Sigmoid colon (tissue), 7 donors: Measurements from ENCODE around the gene GNA12. TPM values are rescaled to one million over a fixed set of nuclear protein-coding genes. Genes with fewer than 3 reads are reported as not detected.

Source experiments
- DNase-seq: peaks from one replicate; pipeline ENCODE4 v3.0.0-alpha.2; 2019
- H3K27ac ChIP-seq, 4 donors: fragments of 200-600 bp; sonication (generic); one replicate each; pipeline ENCODE4 v1.5.1; 2016 to 2019; ENCODE audit warnings: mild to moderate bottlenecking in 1 of 4
- H3K27me3 ChIP-seq, 3 donors: fragments of 200-600 bp; sonication (generic); one replicate each; pipeline ENCODE4 v1.5.1; 2019; ENCODE audit warnings: mild to moderate bottlenecking in 1 of 3
- H3K36me3 ChIP-seq, 4 donors: fragments of 200-600 bp; sonication (generic); one replicate each; pipeline ENCODE4 v1.5.1; 2016 to 2019
- H3K4me1 ChIP-seq, 4 donors: fragments of 200-600 bp; sonication (generic); one replicate each; pipeline ENCODE4 v1.5.1; 2017 to 2019
- H3K4me3 ChIP-seq, 4 donors: fragments of 200-600 bp; sonication (generic); one replicate each; pipeline ENCODE4 v1.5.1; 2017 to 2019; ENCODE audit warnings: mild to moderate bottlenecking in 2 of 4, moderate library complexity in 1 of 4
- H3K9me3 ChIP-seq, 4 donors: fragments of 200-600 bp in 3 of 4; sonication (generic) in 3 of 4; one replicate each; pipeline versions ENCODE4 v1.5.1 to v1.6.1; 2013 to 2019
- EP300 ChIP-seq, 4 donors: sonication (generic); formaldehyde crosslinking; IDR thresholded peaks; one replicate each; pipeline ENCODE4 v1.6.1; 2017; ENCODE audit warnings: antibody characterized with exemption in 4 of 4
- POLR2A ChIP-seq, 2 donors: fragments of 450-650 bp; IDR thresholded peaks; one replicate each; pipeline ENCODE4 v1.6.1; 2016; ENCODE audit warnings: antibody characterized with exemption in 2 of 2, mild to moderate bottlenecking in 2 of 2, moderate library complexity in 2 of 2
- POLR2AphosphoS5 ChIP-seq, 4 donors: sonication (generic); formaldehyde crosslinking; IDR thresholded peaks; one replicate each; pipeline ENCODE4 v1.6.1; 2017; ENCODE audit warnings: antibody characterized with exemption in 4 of 4
- WGBS, 2 donors: extraction: QIAGEN DNeasy Blood & Tissue Kit; methylation state at CpG; one replicate each; pipeline ENCODE4 v1.1.7; 2013; 5-methylcytosine and 5-hydroxymethylcytosine counted together
- intact Hi-C: fragments of 100-400 bp; cut with DNase I; formaldehyde crosslinking; loops from one replicate; pipeline ENCODE4 v1.15.1; 2023
- polyA plus RNA-seq, 3 donors: library from polyadenylated mRNA; stranded (reverse); fragments of 200-250 nt; gene quantifications; one replicate each; pipeline ENCODE4 v1.2.3, GENCODE V29; 2013
- total RNA-seq, 4 donors: library from RNA; depleted of rRNA; stranded (reverse); fragments of >200 nt; gene quantifications; one replicate each; pipeline ENCODE4 v1.1.0, GENCODE V29; 2016
- TF ChIP-seq, protein P1 (sequence below), 4 experiments: fragments of 450-650 bp in 3 of 4; fragments of 200-600 bp in 1 of 4; IDR thresholded peaks; one replicate each; pipeline ENCODE4 v1.5.1; 2016 to 2019; ENCODE audit warnings: antibody characterized with exemption in 4 of 4, mild to moderate bottlenecking in 3 of 4, moderate library complexity in 2 of 4
- donor health status: healthy with polysubstance abuse.
- donor health status: Bipolar disorder and iron deficiency.
- donor health status: healthy.

Gene GNA12
- total and polyA plus RNA-seq, 7 donors = 13.2 to 46.5 (median 22.0) TPM

DNA sequence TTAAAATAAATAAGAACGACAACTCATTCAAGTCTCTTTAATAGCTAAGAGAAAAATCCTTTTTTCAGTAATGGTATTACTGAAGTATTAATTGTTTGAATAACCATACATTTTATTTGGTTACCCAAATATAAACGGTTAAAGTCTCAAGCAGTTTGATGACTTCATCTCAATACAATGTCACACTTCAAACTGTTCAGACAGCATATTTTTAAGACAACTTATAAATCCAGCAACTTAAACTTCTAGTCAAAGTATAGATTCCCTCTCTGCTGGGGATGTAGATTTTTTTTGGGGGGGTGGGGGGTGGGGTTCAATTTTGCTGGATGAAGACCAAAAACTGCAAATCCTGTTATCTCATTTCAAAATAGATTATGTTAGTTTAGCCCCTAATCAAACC lies 42.0 kb downstream of the GNA12 start:
- TF ChIP-seq POLR2AphosphoS5 (IDR thresholded peaks at IDR 0.05) (no peak), EP300 (IDR thresholded peaks at IDR 0.05) (no peak), POLR2A (IDR thresholded peaks at IDR 0.05) (no peak)
- TF ChIP-seq, protein P1, sequence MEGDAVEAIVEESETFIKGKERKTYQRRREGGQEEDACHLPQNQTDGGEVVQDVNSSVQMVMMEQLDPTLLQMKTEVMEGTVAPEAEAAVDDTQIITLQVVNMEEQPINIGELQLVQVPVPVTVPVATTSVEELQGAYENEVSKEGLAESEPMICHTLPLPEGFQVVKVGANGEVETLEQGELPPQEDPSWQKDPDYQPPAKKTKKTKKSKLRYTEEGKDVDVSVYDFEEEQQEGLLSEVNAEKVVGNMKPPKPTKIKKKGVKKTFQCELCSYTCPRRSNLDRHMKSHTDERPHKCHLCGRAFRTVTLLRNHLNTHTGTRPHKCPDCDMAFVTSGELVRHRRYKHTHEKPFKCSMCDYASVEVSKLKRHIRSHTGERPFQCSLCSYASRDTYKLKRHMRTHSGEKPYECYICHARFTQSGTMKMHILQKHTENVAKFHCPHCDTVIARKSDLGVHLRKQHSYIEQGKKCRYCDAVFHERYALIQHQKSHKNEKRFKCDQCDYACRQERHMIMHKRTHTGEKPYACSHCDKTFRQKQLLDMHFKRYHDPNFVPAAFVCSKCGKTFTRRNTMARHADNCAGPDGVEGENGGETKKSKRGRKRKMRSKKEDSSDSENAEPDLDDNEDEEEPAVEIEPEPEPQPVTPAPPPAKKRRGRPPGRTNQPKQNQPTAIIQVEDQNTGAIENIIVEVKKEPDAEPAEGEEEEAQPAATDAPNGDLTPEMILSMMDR (IDR thresholded peaks at IDR 0.05) = no peak
- WGBS, 2 donors = 59 to 71% methylated on average over 2 of the region's 2 CpGs
- peaks cover 0 to 42% (median 30%) of the 10 kb centered on the region in 4 donors for H3K4me1 ChIP-seq
- H3K27ac ChIP-seq = peak overlapping the region in 2 of 4 donors; percentile 3 to 33
- no peaks in the 10 kb centered on the region for H3K27me3 ChIP-seq
- intact Hi-C loops = no loop called here
- no peaks in the 10 kb centered on the region for H3K36me3 ChIP-seq
- DNase-seq = no peak
- no peak overlapping the region for H3K4me3 ChIP-seq
- H3K9me3 ChIP-seq = no peaks in the 10 kb centered on the region

DNA sequence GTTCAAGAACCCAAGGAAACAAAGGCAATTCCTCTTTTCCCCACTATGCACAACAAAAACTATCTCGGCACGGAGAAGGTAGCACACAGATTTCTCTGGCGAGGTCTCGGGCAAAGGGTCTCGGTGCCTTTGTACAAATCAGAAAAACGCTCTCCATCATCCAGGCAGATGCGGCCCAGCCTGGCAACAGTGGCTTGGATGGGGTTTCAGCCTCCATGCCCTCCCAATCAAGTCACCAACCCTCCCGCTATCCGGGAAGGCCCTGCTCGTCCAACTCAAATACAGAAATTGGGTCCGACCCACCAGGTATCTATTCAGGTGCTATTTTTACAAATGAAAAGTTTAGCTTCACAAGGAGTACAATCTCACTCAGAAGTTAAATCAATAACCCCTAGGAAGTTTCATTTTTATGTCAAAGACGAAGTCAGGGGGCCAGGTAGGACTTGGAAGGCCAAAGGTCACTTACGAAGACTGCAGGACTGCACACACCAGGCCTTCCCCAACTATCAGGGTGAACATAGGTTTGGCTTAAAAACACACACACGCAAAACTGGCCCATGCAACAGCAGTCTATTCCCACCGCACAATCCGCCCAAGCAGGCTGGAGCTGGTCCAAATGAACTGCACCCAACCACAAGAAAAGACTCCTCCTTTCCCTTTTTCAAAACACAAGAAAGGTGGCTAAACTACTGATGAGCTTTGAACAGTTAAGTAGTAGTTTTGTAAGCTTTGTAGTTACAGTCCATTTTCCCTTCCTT lies 43.0 kb downstream of the GNA12 start:
- Histone ChIP-seq H3K4me1 (peaks cover 0 to 49% (median 37%) of the 10 kb centered on the region in 4 donors), H3K36me3 (no peaks in the 10 kb centered on the region), H3K4me3 (no peak overlapping the region), H3K27ac (peak overlapping the region in 1 of 4 donors; percentile 33), H3K9me3 (no peaks in the 10 kb centered on the region), H3K27me3 (no peaks in the 10 kb centered on the region)
- intact Hi-C loops = no loop called here
- peak; percentile 76 for DNase-seq
- 76 to 79% methylated on average over 16 of the region's 16 CpGs for WGBS, 2 donors
- TF ChIP-seq, protein P1 (IDR thresholded peaks at IDR 0.05) = no peak
- TF ChIP-seq EP300 (IDR thresholded peaks at IDR 0.05) = no peak
- TF ChIP-seq POLR2A (IDR thresholded peaks at IDR 0.05) = no peak
- no peak for TF ChIP-seq POLR2AphosphoS5 (IDR thresholded peaks at IDR 0.05)

DNA sequence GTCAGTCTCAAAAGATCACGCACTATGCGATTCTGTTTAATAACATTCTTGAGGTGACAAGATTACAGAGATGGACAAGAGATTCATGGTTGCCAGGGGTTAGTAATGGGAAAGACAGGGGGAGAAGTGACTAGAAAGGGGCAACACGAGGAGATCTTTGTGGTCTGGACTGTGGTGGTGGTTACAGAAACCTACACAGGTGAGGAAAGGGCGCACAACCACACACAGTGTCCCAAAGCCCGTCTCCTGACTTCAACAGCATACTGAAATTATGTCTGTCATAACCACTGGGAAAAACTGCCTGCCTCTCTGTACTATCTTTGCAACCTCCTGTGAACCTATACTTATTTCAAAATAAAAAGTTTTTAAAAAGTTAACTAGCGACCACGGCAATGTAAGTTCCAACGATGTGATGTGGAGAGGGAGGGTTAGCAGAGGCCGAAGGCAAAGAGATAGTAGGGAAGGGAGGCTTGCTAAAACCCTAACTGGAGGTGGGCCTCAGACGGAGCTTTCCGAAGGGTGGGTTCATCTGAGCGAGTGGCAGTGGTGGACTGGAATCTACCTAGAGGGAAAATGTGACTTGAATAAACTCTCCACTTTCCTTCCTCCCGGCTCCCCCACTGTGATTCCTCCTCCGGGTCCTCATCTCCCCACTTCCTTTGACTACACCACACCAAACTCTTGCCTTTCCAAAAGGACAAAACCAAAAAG lies 43.7 kb downstream of the GNA12 start:
- Histone ChIP-seq H3K4me3 (no peak overlapping the region), H3K36me3 (no peaks in the 10 kb centered on the region), H3K9me3 (no peaks in the 10 kb centered on the region), H3K4me1 (peaks cover 0 to 48% (median 34%) of the 10 kb centered on the region in 4 donors), H3K27me3 (no peaks in the 10 kb centered on the region), H3K27ac (no peak overlapping the region)
- WGBS, 2 donors = 91 to 95% methylated on average over 14 of the region's 14 CpGs
- DNase-seq = peak; percentile 38
- intact Hi-C loops = no loop called here
- TF ChIP-seq POLR2A (IDR thresholded peaks at IDR 0.05) (no peak), POLR2AphosphoS5 (IDR thresholded peaks at IDR 0.05) (no peak), EP300 (IDR thresholded peaks at IDR 0.05) (no peak)
- TF ChIP-seq, protein P1 (IDR thresholded peaks at IDR 0.05) = no peak

DNA sequence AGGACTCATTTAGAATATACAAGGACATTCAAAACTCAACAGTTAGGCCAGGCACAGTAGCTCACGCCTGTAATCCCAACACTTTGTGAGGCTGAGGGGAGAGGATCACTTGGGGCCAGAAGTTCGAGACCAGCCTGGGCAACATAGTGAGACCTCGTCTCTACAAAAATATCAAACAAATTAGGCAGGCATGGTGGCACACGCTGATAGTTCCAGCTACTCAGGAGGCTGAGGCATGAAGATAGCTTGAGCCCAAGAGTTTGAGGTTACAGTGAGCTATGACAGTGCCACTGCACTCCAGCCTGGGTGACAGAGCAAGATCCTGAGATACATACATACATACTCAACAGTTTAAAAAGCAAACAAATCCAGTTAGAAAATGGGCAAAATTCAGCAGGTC lies 44.9 kb downstream of the GNA12 start:
- Histone ChIP-seq H3K27ac (no peak overlapping the region), H3K27me3 (no peaks in the 10 kb centered on the region), H3K4me3 (no peak overlapping the region), H3K4me1 (peaks cover 0 to 38% (median 34%) of the 10 kb centered on the region in 4 donors), H3K9me3 (no peaks in the 10 kb centered on the region), H3K36me3 (peaks cover 0 to 7% (median 0%) of the 10 kb centered on the region in 4 donors)
- WGBS, 2 donors = 89 to 91% methylated on average over 4 of the region's 4 CpGs
- intact Hi-C loops = no loop called here
- no peak for DNase-seq
- no peak for TF ChIP-seq POLR2A (IDR thresholded peaks at IDR 0.05)
- TF ChIP-seq, protein P1 (IDR thresholded peaks at IDR 0.05) = no peak
- no peak for TF ChIP-seq EP300 (IDR thresholded peaks at IDR 0.05)
- TF ChIP-seq POLR2AphosphoS5 (IDR thresholded peaks at IDR 0.05) = no peak
